Measurements from ENCODE around the gene KLF11. TPM values are rescaled to one million over a fixed set of nuclear protein-coding genes. Genes with fewer than 3 reads are reported as not detected.
"Not testable (repeated sequence)": the region's sequence is repeated elsewhere in the genome, so short reads cannot be mapped to it uniquely, and the experiment has no call there.

Gene KLF11
- total RNA-seq, 4 donors from 2014 or later: 20.1 to 57.2 (median 33.6) TPM

- Histone ChIP-seq H3K27me3 (no peaks in the 10 kb centered on the region), H3K4me3 (no peak overlapping the region), H3K27ac (peak overlapping the region in 1 of 4 donors; percentile 71), H3K36me3 (no peaks in the 10 kb centered on the region), H3K4me1 (peaks cover 0 to 32% (median 25%) of the 10 kb centered on the region in 3 donors), H3K9me3 (no peaks in the 10 kb centered on the region)
- TF ChIP-seq CTCF (IDR thresholded peaks at IDR 0.05) (no peak), POLR2A (IDR thresholded peaks at IDR 0.05) (no peak), EP300 (IDR thresholded peaks at IDR 0.05) (no peak), POLR2AphosphoS5 (IDR thresholded peaks at IDR 0.05) (no peak)
- WGBS, 2 donors (ENCODE audit: low coverage in 1 of 2): 41 to 60% methylated on average over 4 to 5 of the region's 9 CpGs
- no peak for ATAC-seq
These were observed 13.0 kb upstream of the KLF11 start for GRCh38 chr2:10030311-10030736.

- H3K9me3 ChIP-seq, H3K27ac ChIP-seq, ATAC-seq, H3K27me3 ChIP-seq, H3K36me3 ChIP-seq, H3K4me3 ChIP-seq: not testable (repeated sequence)
- peaks cover 0 to 37% (median 30%) of the 10 kb centered on the region in 3 donors for H3K4me1 ChIP-seq
- 91% methylated on average over 6 of the region's 8 CpGs; no CpG with 5 or more reads in 1 of the 2 donors for WGBS, 2 donors (ENCODE audit: low coverage in 1 of 2)
These were observed 12.6 kb upstream of the KLF11 start for GRCh38 chr2:10030798-10031197.

- TF ChIP-seq CTCF (IDR thresholded peaks at IDR 0.05): no peak
- no peak for TF ChIP-seq EP300 (IDR thresholded peaks at IDR 0.05)
- TF ChIP-seq POLR2AphosphoS5 (IDR thresholded peaks at IDR 0.05): no peak
- no peak for TF ChIP-seq POLR2A (IDR thresholded peaks at IDR 0.05)
- Histone ChIP-seq H3K4me3 (no peak overlapping the region), H3K27me3 (no peaks in the 10 kb centered on the region), H3K9me3 (no peaks in the 10 kb centered on the region), H3K27ac (no peak overlapping the region), H3K4me1 (peaks cover 0 to 50% (median 43%) of the 10 kb centered on the region in 3 donors), H3K36me3 (no peaks in the 10 kb centered on the region)
- ATAC-seq: no peak
- 90 to 100% methylated on average over 2 of the region's 20 CpGs for WGBS, 2 donors (ENCODE audit: low coverage in 1 of 2)
These were observed 11.2 kb upstream of the KLF11 start for GRCh38 chr2:10031886-10032745.

- Histone ChIP-seq H3K27ac (no peak overlapping the region), H3K4me3 (no peak overlapping the region), H3K4me1 (peaks cover 0 to 56% (median 44%) of the 10 kb centered on the region in 3 donors), H3K9me3 (no peaks in the 10 kb centered on the region), H3K27me3 (no peaks in the 10 kb centered on the region), H3K36me3 (no peaks in the 10 kb centered on the region)
- 89% methylated on average over 7 of the region's 7 CpGs; no CpG with 5 or more reads in 1 of the 2 donors for WGBS, 2 donors (ENCODE audit: low coverage in 1 of 2)
- no peak for ATAC-seq
- no peak for TF ChIP-seq POLR2AphosphoS5 (IDR thresholded peaks at IDR 0.05)
- no peak for TF ChIP-seq CTCF (IDR thresholded peaks at IDR 0.05)
- TF ChIP-seq POLR2A (IDR thresholded peaks at IDR 0.05): no peak
- no peak for TF ChIP-seq EP300 (IDR thresholded peaks at IDR 0.05)
These were observed 10.6 kb upstream of the KLF11 start for GRCh38 chr2:10032746-10033105.

GRCh38 chr2:10033251-10034006, 9.9 kb upstream of the KLF11 start:
- TF ChIP-seq POLR2A (IDR thresholded peaks at IDR 0.05): no peak
- Histone ChIP-seq H3K36me3 (no peaks in the 10 kb centered on the region), H3K27ac (no peak overlapping the region), H3K27me3 (no peaks in the 10 kb centered on the region), H3K9me3 (no peaks in the 10 kb centered on the region), H3K4me1 (peaks cover 0 to 58% (median 43%) of the 10 kb centered on the region in 3 donors), H3K4me3 (no peak overlapping the region)
- no peak for ATAC-seq
- 82 to 100% methylated on average over 2 to 7 of the region's 14 CpGs for WGBS, 2 donors (ENCODE audit: low coverage in 1 of 2)

All from gastroesophageal sphincter (tissue), 4 donors.